C4-2B (cell line): ENCODE measurements around the gene MOB2.

Experiments
- ZFX ChIP-seq: fragments of 450-650 bp; IDR thresholded peaks from 2 replicates; pipeline ENCODE4 v1.6.1; 2017
- TF ChIP-seq, protein P1 (sequence below): fragments of 450-650 bp; conservative IDR thresholded peaks from 2 replicates; pipeline ENCODE4 v1.5.1; 2017; ENCODE audit warnings: mild to moderate bottlenecking

DNA sequence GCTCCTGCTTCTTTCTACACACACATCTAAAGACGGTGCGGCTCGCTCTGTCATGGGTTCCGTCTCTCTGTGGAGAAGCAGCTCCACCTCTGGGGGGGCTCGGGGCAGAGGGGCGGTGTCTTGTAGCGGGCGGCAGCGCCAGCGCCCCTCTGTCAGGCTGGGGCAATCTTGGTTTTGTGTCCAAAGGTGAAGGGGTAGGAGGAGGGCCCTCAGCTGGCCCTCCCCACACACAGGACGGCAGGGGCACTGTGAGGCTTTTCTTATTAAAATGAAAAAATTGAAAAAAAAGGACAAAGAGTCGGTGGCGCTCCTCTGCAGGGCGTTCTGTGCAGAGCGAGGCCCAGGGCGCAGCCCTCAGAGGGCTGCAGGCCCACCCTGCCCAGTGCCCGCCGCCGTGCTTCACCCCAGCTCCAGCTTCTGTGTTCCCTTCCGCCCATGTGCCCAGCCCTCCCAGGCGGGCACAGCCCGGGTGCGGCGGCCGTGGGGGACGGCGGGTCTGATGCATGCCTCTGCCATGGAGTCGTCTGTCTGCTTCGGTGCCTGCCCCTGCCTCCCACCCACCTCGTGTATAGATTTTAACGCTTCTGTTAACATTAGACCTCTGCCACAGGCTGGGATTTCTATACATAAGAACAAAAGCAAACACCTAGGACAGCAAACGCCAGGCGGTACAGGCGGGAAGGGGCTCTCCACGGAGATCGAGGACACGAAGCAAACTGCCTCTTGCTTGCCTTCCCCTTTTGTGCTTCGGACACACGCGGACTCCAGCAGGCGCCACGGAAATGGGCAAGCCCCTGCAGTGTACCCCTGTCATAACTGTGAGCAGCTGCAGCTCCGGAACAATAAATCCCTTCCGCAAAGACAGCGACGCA is 24.5 kb downstream of the MOB2 start:
- TF ChIP-seq, protein P1, sequence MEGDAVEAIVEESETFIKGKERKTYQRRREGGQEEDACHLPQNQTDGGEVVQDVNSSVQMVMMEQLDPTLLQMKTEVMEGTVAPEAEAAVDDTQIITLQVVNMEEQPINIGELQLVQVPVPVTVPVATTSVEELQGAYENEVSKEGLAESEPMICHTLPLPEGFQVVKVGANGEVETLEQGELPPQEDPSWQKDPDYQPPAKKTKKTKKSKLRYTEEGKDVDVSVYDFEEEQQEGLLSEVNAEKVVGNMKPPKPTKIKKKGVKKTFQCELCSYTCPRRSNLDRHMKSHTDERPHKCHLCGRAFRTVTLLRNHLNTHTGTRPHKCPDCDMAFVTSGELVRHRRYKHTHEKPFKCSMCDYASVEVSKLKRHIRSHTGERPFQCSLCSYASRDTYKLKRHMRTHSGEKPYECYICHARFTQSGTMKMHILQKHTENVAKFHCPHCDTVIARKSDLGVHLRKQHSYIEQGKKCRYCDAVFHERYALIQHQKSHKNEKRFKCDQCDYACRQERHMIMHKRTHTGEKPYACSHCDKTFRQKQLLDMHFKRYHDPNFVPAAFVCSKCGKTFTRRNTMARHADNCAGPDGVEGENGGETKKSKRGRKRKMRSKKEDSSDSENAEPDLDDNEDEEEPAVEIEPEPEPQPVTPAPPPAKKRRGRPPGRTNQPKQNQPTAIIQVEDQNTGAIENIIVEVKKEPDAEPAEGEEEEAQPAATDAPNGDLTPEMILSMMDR = no peak
- no peak for TF ChIP-seq ZFX
